HFFc6 (cell line): ENCODE data around the gene CACNA2D1. TPM values are rescaled to one million over a fixed set of nuclear protein-coding genes. Genes with fewer than 3 reads are reported as not detected.

Experiments
- DNase-seq: peaks from one replicate; pipeline ENCODE4 v3.0.0-alpha.2; 2018
- H3K27ac Mint-ChIP-seq: 2 replicates; pipeline ENCODE4 v1.8.0; 2020; ENCODE audit warnings: mild to moderate bottlenecking, mixed read lengths
- H3K27me3 Mint-ChIP-seq: 2 replicates; pipeline ENCODE4 v1.8.0; 2021; ENCODE audit warnings: mild to moderate bottlenecking, moderate library complexity, mixed read lengths; ENCODE audit not compliant: insufficient read depth
- H3K36me3 Mint-ChIP-seq: 2 replicates; pipeline ENCODE4 v1.8.0; 2021; ENCODE audit warnings: low read depth, mixed read lengths
- H3K4me1 Mint-ChIP-seq: 2 replicates; pipeline ENCODE4 v1.8.0; 2020; ENCODE audit warnings: low read depth, mixed read lengths
- H3K4me3 Mint-ChIP-seq: 2 replicates; pipeline ENCODE4 v1.8.0; 2020; ENCODE audit warnings: mild to moderate bottlenecking, moderate library complexity, mixed read lengths
- H3K9me3 Mint-ChIP-seq: 2 replicates; pipeline ENCODE4 v1.8.0; 2020; ENCODE audit warnings: mild to moderate bottlenecking, mixed read lengths
- CTCF ChIP-seq: fragments of 200-600 bp; sonication (generic); IDR thresholded peaks from 2 replicates; pipeline ENCODE4 v1.5.0; 2021; ENCODE audit warnings: antibody characterized with exemption, mild to moderate bottlenecking
- total RNA-seq, 6 experiments: library from RNA; stranded (reverse); fragmentation: NEBNext Ultra II Directional; extraction: Animal tissue kit (Norgen Biotek cat#: 25700); gene quantifications; 2 replicates in 1 of 6; 3 replicates in 5 of 6; pipeline ENCODE4 v1.2.3, GENCODE V29; 2021

Gene CACNA2D1
- total RNA-seq, 6 experiments from 2014 or later, result 34.9 to 43.6 (median 36.8) TPM

GRCh38 chr7:82414389-82414788, 29.2 kb downstream of the CACNA2D1 start:
- Mint-ChIP-seq H3K4me3 (no peak overlapping the region), H3K27me3 (no peaks in the 10 kb centered on the region; the same call in none of the 2 replicates), H3K36me3 (peaks cover 14% of the 10 kb centered on the region), H3K27ac (no peak overlapping the region), H3K4me1 (no peaks in the 10 kb centered on the region), H3K9me3 (no peaks in the 10 kb centered on the region)
- no peak for TF ChIP-seq CTCF
- no peak for DNase-seq

GRCh38 chr7:82413237-82413636, 30.3 kb downstream of the CACNA2D1 start:
- Mint-ChIP-seq H3K4me1 (no peaks in the 10 kb centered on the region), H3K36me3 (peaks cover 9% of the 10 kb centered on the region), H3K4me3 (no peak overlapping the region), H3K27ac (no peak overlapping the region), H3K27me3 (no peaks in the 10 kb centered on the region; the same call in 1 of the 2 replicates), H3K9me3 (no peaks in the 10 kb centered on the region)
- no peak for DNase-seq
- no peak for TF ChIP-seq CTCF

GRCh38 chr7:82411732-82412131, 31.8 kb downstream of the CACNA2D1 start:
- TF ChIP-seq CTCF, result no peak
- H3K27me3 Mint-ChIP-seq, result no peaks in the 10 kb centered on the region
- H3K4me3 Mint-ChIP-seq, result no peak overlapping the region
- H3K9me3 Mint-ChIP-seq, result no peaks in the 10 kb centered on the region
- H3K27ac Mint-ChIP-seq, result no peak overlapping the region
- H3K36me3 Mint-ChIP-seq, result peaks cover under 1% of the 10 kb centered on the region; the same call in 1 of the 2 replicates
- H3K4me1 Mint-ChIP-seq, result no peaks in the 10 kb centered on the region
- no peak for DNase-seq

- no peaks in the 10 kb centered on the region; the same call in 1 of the 2 replicates for H3K9me3 Mint-ChIP-seq
- no peaks in the 10 kb centered on the region for H3K27me3 Mint-ChIP-seq
- H3K4me3 Mint-ChIP-seq, result no peak overlapping the region
- peaks cover 5% of the 10 kb centered on the region for H3K36me3 Mint-ChIP-seq
- H3K27ac Mint-ChIP-seq, result no peak overlapping the region
- H3K4me1 Mint-ChIP-seq, result no peaks in the 10 kb centered on the region
- TF ChIP-seq CTCF, result no peak
- DNase-seq, result no peak
Measured at GRCh38 chr7:82410461-82410860, 33.1 kb downstream of the CACNA2D1 start.

- no peaks in the 10 kb centered on the region; the same call in 1 of the 2 replicates for H3K9me3 Mint-ChIP-seq
- H3K36me3 Mint-ChIP-seq, result peaks cover 8% of the 10 kb centered on the region
- DNase-seq, result no peak
- TF ChIP-seq CTCF, result no peak
- H3K27ac Mint-ChIP-seq, result no peak overlapping the region
- H3K27me3 Mint-ChIP-seq, result no peaks in the 10 kb centered on the region
- no peaks in the 10 kb centered on the region for H3K4me1 Mint-ChIP-seq
- no peak overlapping the region for H3K4me3 Mint-ChIP-seq
Measured at GRCh38 chr7:82406937-82407336, 36.6 kb downstream of the CACNA2D1 start.

GRCh38 chr7:82405301-82405700, 38.3 kb downstream of the CACNA2D1 start:
- Mint-ChIP-seq H3K4me1 (no peaks in the 10 kb centered on the region), H3K36me3 (peaks cover 10% of the 10 kb centered on the region), H3K4me3 (no peak overlapping the region), H3K9me3 (no peaks in the 10 kb centered on the region; the same call in 1 of the 2 replicates), H3K27ac (no peak overlapping the region), H3K27me3 (no peaks in the 10 kb centered on the region)
- no peak for TF ChIP-seq CTCF
- no peak for DNase-seq
